ENCODE measurements around the gene MS4A8.
A peak's percentile ranks its signal among the peaks of the same experiment; 100 is the strongest.
"Not testable (repeated sequence)": the region's sequence is repeated elsewhere in the genome, so short reads cannot be mapped to it uniquely, and the experiment has no call there.

Gene MS4A8

DNA sequence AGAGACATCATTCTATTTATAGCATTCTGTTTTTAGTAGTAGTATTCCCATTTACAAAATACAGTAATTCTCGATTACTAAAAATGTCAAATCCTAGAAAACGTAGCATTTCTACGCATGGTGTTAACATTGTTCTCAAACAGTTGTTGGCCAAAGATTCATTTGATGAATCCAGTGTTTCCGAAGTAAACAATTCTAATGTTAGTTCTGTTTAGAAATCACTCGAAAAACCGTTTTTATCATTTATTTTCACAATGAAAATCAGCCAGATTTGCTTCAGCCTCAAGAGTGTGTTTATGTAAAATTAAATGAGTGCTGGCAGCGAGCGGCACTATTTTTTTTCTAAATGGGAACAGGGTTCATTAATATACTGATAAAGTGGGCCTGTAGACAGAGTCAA, 32.2 kb downstream of the MS4A8 start:
- no peak for DNase-seq

DNA sequence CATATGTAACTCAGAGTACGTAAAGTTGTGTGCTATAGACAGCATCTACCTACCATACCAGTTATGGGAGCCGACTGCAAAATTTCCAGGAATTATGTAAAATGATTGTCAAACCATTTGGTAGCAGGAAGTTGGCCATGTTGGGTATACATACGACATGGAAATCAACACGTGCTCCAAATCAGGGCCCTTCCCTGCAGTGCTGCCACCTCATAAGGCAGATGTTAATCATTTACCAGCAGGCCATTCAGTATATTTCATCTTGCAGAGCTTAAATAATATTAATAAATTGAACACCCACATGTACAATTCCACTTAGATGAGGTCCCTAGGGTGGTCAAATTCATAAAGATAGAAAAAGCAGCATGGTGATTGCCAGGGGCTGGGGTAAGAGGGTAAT, 34.9 kb downstream of the MS4A8 start:
- peak; percentile 71 for DNase-seq

DNA sequence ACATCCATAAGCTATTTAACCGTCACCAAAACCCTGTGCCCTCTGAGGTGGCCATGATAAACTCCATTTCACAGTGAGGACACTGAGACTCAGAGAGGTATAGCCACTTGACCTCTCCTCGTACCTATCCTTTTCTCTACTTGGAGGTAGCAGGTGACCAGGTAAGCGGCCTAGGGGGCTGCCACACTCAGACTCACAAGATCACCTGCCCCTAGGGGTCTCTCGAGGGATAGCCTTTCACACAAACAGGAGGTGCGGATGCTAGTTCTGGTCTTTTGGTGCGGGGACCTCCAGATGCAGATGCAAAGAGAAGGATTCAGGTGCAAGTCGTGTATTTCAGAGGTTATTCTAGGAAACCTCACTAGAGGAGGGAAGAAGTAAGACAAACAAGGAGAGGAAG, 39.7 kb downstream of the MS4A8 start:
- DNase-seq = no peak

GRCh38 chr11:60740573-60740972, 41.2 kb downstream of the MS4A8 start:
- peak; percentile 49 for DNase-seq

DNA sequence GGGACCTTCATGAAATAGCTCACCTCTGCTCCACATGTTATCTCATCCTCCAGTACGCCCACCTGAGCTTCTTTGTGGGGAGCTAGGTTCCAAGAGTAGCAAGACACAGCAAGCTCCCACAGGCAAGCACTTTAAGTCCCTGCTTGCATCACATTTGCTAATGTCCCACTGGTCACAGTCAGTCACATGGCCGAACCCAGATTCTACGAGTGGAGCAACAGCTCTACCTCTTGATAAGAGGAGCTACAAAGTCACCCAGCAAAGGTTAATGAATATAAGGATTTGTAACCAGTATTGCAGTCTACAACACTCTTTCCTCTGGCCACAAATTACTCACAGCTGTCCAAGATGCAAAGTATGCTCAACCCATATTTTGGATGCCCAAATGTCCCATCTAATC, 42.0 kb downstream of the MS4A8 start:
- no peak for DNase-seq

- DNase-seq = no peak
Measured at GRCh38 chr11:60743058-60743457, 43.6 kb downstream of the MS4A8 start.

GRCh38 chr11:60744114-60744513, 44.7 kb downstream of the MS4A8 start:
- no peak for DNase-seq

GRCh38 chr11:60747359-60747873, 48.0 kb downstream of the MS4A8 start:
- no peak for DNase-seq

DNA sequence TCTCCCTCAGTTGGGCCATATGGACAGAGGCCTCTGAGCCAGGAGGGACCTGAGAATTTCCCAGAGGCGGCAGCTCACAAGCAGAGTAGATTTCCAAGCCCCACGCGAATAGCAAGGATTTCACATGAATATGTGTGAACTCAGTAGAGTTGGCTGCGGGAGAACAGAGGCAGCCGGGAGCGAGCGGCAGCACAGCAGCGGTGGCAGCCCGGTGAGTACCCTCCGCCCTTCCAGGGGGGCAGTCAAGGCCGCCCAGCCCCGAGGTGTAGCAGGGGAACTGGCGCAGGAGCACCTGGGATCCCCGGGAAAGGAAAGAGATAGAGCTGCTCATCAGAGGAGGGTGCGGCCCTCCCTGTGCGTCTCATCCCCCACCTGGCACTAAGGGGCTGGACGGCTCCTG, 48.8 kb downstream of the MS4A8 start:
- DNase-seq = no peak

DNA sequence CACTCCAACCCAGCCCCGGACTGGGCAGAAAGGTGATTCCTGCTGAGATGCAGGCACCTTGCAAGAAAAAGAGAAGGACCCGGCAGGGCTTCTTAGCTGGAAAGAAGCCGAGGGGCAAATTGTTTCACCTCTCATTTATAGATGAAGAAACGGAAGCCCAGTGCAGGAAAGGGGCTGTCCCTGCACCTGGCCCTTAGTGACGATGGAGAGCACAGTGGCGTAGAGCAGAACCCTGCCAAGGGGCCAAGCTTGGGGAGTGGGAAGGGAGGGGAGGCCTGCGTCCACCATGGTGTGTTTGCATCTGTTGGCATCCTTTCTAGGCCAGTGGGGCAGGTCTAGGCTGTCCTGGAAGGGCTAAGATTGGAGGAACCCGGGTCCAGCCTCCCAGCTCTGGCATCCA, 49.4 kb downstream of the MS4A8 start:
- no peak for DNase-seq

GRCh38 chr11:60750911-60751310, 51.5 kb downstream of the MS4A8 start:
- DNase-seq = no peak

DNA sequence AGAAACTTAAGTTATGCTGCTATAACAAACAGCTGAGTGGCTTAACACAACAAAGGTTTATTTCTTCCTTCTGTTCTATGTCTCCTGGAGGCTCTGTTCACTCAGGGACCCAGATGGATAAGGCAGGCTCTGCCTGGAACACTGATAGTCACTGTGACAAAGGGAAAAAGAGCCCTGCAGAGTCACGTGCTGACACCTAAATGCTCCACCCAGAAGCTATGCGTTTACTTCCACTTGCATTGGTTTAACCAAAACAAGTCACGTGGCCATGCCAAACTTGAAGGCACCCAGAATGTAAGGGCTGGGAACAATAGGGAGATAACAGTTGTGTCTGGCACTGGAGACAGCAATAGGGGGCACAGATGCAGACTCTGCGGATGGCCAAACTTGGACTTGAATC, 53.9 kb downstream of the MS4A8 start:
- no peak for DNase-seq

DNA sequence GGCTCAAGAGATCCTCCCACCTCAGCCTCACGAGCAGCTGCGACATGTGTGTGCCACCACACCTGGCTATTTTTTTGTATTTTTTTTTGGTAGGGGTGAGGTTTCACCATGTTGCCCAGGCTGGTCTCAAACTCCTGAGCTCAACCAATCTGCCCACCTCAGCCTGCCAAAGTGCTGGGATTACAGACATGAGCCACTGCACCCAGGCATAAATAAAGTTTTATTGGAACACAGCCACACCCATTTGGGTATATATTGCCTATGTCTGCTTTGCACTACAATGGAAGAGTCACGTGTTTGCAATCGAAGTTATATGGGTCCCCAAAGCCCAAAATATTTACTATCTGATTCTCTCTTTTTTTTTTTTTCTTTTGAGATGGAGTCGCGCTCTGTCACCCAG, 55.5 kb downstream of the MS4A8 start:
- no peak for DNase-seq

DNA sequence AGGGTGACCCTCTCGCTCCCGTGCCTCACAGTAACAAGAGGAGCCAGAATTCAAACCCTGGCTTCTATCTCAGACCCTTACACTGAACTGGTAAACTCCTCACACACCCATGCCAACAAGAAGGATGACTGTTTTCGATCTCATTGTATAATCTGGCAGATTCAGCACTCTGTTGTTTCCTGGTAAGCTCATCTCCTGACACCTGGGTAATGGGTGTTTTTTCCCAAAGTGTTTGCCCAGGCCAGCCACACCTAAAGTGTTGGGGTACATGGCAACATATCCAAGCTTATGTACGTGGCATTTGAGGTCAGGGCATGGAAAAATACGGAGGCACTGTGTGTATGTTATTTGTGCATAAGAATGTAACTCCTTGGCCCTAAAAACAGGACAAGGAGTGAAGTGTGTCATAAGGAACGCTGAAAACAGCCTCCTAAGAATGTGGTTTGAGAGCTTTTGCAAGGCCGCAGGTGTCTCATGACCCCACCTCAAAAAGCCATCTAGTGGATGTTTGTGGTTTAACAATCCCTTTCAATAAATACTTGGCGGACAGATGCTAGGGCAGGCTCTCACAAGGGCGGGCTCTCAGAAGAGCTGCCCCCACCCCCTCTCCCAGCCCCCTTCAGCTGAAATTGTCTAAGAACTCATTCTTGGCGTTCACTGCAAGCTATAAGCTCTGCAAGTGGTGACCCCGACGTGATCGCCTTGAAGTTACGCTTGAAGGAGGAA, 57.1 kb downstream of the MS4A8 start, which contains the start of gene MS4A15:
Gene MS4A15, plus strand, starts transcription at position 561 of the 726 bp plus-strand sequence. CDS start 6,867 bp downstream, outside the sequence.
- peak; percentile 81 for DNase-seq

- no peak for DNase-seq
Measured at GRCh38 chr11:60757231-60757800, 57.9 kb downstream of the MS4A8 start.

DNA sequence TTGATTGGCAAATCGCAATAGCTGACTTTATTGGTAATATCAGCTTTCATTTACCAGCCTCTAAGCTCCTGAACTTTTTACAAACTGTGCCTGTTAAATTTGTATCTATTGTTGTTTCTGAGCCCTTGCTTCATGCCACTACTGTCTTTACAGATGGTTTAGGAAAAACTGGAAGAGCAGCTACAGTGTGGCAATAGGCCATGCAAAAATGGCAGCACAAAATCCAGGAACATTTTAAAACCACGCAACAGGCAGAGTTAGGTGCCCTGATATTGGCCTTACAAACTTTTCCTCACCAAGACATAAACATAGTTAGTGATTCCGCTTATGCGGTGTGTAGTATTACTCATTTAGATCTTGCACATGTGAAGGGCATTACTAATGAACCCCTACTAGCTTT, 59.3 kb downstream of the MS4A8 start:
- not testable (repeated sequence) for DNase-seq

- DNase-seq = not testable (repeated sequence)
Measured at GRCh38 chr11:60759438-60760225, 60.2 kb downstream of the MS4A8 start.

GRCh38 chr11:60761436-60762190, 62.2 kb downstream of the MS4A8 start:
- DNase-seq = no peak

DNA sequence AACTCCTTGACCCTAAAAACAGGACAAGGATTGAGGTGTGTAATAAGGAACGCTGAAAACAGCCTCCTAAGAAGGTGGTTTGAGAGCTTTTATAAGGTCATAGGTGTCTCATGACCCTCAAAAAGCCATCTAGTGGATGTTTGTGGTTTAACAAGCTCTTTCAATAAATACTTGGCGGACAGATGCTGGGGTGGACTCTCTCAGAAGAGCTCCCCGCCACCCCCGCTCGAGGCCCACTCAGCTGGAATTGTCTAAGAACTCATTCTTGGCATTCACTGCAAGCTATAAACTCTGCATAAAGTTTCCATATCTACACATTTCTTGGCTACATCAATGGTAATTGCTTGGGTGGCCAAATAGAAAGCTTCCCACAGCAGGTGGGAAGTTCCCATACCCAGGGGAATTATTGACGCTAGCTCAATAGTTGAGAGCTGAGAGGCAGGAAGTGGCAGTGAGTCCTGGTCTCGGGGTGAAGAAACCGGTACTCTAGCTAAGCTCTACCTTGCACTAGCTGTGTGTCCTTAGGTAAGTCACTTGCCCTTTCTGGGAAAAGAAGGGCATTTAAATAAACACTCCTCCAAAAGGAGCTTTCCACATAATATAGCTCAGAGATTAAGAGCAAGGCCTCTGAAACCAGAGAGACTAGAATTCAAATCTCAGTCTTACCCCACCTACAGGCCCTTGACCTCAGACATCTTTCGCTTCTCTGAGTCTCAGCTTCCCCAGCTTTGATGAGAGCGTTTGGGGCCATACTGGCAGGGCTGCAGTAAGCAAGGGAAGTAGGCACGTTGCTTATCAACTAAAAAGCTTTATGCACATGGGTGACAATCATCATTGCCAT, 63.7 kb downstream of the MS4A8 start:
- DNase-seq = peak; percentile 65

DNA sequence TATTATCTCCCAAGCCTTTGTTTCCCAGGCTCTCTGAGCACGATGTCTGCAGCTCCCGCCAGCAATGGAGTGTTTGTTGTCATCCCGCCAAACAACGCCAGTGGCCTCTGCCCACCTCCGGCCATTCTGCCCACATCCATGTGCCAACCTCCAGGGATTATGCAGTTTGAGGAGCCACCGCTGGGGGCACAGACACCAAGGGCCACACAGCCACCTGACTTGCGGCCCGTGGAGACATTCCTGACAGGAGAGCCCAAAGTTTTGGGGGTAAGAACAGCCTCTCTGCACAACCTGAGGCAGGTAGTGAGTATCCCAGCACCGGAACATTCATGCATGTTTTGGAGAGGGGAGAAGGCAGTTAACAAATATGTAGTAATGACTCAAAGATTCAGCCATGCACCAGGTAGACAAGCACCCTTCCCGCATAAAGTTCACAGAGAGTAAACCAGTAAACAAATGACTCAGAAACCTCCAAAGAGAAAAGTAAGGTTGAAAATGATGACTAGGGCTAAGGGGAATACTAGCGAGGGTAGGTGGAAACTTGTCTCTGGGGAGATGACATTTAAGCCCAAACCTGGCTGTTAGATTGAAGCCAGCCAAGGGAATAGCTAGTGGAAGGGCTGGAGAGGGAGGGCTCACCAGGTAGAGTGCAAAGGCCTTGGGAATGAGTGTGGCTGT, 64.4 kb downstream of the MS4A8 start:
- DNase-seq = peak; percentile 48

DNA sequence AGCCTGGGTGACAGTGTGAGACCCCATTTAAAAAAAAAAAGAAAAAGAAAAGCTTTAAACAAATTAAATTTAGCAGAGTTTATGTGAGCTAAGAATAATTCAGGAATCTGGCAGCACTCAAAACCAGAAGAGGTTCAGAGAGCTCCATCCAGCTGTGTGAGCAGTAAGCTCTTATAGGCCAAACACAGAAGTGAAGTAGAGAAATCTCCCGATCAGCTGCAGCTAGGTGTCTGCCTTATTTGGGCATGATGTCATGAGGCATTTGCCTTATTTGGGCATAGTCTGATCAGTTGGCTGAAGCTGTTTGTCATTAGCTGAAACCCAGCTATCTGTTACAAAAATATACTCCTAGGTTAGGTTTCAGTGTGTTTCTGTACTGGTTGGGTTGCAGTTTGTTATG, 65.5 kb downstream of the MS4A8 start:
- peak; percentile 59 for DNase-seq
